Panc1 (cell line): ENCODE measurements around the gene PARD6B.

Source experiments
- POLR2AphosphoS5 ChIP-seq: IDR thresholded peaks from 2 replicates; pipeline ENCODE4 v1.6.1; 2012; ENCODE audit warnings: mild to moderate bottlenecking, low read depth, low read length, moderate library complexity
- REST ChIP-seq, 2 experiments: IDR thresholded peaks; 2 replicates each; pipeline ENCODE4 v1.6.1; 2011 to 2012; ENCODE audit warnings: low read depth in 2 of 2, control low read depth in 1 of 2, low read length in 1 of 2, mild to moderate bottlenecking in 1 of 2, moderate library complexity in 1 of 2; ENCODE audit not compliant: insufficient read depth in 1 of 2
- TF ChIP-seq, protein P1 (sequence below): fragments of 450-650 bp; IDR thresholded peaks from 2 replicates; pipeline ENCODE4 v1.5.1; 2017; ENCODE audit warnings: mild to moderate bottlenecking

DNA sequence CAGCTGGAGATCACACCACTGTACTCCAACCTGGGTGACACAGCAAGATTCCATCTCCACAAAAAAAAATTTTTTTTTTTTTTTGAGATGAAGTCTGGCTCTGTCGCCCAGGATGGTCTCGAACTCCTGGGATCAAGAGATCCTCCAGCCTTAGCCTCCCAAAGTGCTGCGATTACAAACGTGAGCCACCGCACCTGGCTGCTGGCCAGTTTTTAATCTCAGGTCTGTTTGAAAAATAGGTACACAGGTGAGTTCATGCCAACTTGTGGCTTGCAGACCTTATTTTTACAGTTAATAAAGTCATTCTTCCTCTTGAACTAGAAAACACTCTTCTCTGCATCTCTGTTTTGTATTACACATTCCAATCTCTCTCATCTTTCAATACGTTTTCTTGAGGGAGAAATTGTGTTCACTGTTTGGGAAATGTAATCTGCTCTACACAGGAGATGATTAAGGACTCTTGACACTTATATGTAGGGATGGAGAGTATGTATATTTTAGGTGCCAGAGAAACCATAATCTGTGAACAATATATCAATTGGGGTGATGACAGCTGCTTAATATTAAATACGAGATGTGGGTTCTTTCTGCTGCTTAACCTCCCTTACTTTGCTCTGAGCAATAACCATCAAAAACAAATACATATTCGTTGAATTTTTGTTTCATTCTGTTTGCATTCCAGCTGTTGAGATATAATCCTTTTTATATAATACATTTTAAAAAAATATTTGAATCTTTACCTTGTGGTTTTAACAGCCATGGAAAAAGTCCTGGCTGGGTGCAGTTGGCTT, 22.3 kb upstream of the PARD6B start:
- TF ChIP-seq, protein P1, sequence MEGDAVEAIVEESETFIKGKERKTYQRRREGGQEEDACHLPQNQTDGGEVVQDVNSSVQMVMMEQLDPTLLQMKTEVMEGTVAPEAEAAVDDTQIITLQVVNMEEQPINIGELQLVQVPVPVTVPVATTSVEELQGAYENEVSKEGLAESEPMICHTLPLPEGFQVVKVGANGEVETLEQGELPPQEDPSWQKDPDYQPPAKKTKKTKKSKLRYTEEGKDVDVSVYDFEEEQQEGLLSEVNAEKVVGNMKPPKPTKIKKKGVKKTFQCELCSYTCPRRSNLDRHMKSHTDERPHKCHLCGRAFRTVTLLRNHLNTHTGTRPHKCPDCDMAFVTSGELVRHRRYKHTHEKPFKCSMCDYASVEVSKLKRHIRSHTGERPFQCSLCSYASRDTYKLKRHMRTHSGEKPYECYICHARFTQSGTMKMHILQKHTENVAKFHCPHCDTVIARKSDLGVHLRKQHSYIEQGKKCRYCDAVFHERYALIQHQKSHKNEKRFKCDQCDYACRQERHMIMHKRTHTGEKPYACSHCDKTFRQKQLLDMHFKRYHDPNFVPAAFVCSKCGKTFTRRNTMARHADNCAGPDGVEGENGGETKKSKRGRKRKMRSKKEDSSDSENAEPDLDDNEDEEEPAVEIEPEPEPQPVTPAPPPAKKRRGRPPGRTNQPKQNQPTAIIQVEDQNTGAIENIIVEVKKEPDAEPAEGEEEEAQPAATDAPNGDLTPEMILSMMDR = no peak
- TF ChIP-seq REST (IDR thresholded peaks at IDR 0.05; ENCODE audit: insufficient read depth in 1 of 2, low read depth in 2 of 2, low read length in 1 of 2) (no peak), POLR2AphosphoS5 (no peak)
